SJCRH30 (cell line): ENCODE results near the gene SNRPD3. TPM values are rescaled to one million over a fixed set of nuclear protein-coding genes. Genes with fewer than 3 reads are reported as not detected.

Experiments
- total RNA-seq: library from RNA; depleted of rRNA; stranded (reverse); fragments of >200 nt; shearing (Covaris generic); gene quantifications from 2 replicates; pipeline ENCODE4 v1.2.3, GENCODE V29; 2014; rRNA removed

Gene SNRPD3
- total RNA-seq, 1 experiment from 2014 or later: 252 TPM

Other genes with a start within 250 kb of the SNRPD3 start
- 6.9 and 8.7 TPM in 2 replicates for gene ADORA2A, start 128.4 kb upstream of the SNRPD3 start, total RNA-seq
- 0.04 TPM in 1 of 2 replicates, not detected in the other for gene UPB1, start 60.7 kb upstream of the SNRPD3 start, total RNA-seq
- gene GUCD1, start 861 bp upstream of the SNRPD3 start, total RNA-seq: 68.4 and 81.0 TPM in 2 replicates
- gene LRRC75B, start 37.1 kb downstream of the SNRPD3 start, total RNA-seq: 0.35 and 0.95 TPM in 2 replicates
- 2.6 and 2.8 TPM in 2 replicates for gene GGT1, start 47.2 kb downstream of the SNRPD3 start, total RNA-seq
- gene PIWIL3, start 218.7 kb downstream of the SNRPD3 start, total RNA-seq: 0.02 TPM in 1 of 2 replicates, not detected in the other